Measurements from ENCODE around the gene SESN1.
A peak's percentile ranks its signal among the peaks of the same experiment; 100 is the strongest.
"Not testable (repeated sequence)": the region's sequence is repeated elsewhere in the genome, so short reads cannot be mapped to it uniquely, and the experiment has no call there.

Gene SESN1

DNA sequence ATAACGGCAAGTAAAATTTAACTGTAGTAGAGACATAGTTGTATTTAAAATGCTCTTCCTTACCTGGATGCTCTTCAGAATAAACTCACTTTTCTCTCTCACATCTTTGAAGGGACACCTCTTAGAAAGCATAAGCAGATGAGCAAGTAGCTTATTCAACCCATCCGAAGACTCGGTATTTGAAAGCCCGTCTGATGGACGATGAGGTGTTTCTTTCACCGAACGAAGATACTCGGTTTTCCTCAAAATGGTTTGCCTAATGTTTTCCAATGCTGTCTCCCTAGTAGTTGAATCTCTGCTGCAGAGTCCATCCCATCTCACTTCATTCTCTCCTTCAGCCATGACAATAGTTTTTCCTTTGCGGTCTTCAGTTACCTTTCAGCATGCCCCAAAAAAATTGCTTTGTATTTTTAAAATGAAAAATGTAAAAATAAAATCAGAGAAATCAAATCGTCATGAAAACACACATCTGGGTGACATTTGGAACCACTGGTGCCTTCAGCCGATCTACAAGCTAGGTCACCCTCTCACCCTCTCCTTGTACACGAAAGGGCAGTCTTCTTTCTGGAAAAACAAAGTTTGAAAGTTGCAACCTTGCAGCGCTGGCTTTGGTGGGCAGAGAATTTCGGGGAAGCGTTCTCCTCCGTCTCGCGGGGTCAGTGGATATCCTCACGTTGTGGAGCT is 772 bp downstream of the SESN1 start:
- peak; percentile 20 for DNase-seq

DNA sequence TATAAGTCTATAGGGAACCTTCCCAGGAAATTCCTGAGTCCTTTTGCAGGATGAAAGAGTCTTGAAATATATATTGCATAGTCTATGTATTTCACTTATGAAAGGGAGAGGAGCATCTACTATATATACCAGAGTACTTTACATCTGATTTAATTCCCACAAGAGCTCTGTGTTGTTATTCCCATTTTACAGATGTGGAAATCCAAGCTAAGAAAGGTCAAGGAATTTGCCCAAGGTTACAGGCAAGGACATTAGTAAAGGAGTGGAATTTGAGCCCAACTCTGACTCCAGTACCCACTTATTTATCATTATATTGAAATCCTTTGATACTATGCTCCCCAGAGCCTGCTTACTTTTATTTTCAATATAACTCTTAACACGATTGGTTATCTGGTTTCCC is 2.6 kb downstream of the SESN1 start:
- DNase-seq, result no peak

DNA sequence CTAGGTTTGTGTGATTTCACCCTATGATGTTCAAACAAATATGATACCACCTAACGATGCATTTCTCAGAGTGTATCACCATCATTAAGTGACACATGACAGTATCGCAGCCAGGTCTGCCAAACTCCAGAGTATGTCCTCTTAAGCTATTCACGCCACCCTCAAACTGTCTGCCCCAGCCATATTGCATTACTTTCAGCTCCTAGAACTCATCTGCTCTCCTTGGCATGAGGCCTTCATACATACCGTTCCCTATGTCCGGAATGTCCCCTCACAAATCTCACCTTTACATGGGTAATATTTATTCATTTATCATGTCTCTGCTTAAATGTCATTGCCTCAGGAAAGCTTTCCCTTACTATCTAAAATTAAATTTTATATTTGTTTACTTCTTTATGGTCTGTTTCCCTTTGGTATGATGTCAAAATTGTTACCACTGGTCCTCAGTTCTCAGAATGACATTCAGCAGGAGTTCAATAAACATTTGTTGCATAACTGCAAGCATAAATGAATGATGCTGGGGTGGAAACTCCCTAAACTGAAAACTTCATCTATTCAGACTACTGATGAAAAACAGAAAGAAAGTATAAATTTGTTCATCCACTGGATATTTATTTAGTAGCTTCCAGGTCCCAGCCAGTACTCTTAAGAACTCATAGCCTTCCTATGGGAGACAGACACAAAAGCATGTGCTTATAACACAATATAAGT is 3.2 kb downstream of the SESN1 start:
- DNase-seq, result no peak

DNA sequence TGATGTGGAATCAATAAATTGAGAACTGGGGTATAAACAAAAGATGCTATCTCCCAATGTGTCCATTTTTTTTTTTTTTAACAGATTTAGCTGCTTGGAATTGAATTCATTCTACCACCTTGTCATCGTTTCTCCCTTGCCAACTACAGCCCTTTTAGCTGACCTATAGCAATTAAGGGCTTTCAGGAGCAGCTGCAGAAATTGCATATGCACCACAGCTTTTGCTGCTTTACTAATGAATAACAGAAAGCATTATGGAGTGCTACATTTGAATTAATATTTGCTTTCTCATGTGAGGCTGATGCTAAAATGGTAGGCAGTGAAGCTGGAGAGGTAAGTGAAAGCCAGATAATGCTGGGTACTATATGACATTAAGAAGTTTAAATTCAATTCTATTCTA is 5.7 kb downstream of the SESN1 start:
- no peak for DNase-seq

DNA sequence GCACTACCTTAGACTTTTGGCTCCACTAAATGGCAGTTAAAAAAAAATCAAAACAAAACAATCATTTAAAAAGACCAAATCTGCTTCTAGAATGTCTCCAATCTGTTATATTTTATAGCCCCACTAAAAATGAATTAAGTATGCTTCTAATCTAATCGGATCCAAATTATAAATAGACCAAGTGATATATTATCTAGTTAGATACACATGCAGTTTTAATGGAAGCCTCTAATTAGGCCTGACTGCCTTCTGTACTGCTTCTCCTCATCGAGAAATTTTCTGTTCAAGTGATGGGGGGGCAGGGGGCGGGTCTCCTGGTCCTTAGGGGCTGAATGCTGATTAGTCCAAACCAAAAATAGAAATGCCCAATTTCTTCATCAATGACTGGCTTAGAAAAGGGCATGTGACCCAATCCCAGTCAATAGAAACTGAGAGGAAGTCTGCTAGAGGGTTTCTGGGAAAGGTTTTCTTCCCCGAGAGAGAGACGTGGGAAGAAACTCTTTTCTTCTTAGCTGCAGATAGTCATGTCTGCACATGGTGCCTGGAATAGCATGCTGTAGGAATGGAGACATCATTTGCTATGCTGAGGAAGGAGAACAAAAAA is 6.9 kb downstream of the SESN1 start:
- DNase-seq, result peak; percentile 59

DNA sequence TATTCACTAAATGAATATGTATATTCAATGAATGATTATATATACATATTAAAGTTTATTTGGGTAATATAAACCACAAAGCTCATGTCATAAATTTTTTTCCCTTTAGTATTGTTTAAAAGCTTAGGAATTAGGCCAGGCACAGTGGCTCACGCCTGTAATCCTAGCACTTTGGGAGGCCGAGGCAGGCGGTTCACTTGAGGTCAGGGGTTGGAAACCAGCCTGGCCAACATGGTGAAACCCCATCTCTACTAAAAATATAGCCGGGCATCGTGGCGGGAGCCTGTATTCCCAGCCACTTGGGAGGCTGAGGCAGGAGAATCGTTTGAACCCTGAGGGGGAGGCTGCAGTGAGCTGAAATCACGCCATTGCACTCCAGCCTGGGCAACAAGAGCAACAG is 10.5 kb downstream of the SESN1 start:
- DNase-seq, result not testable (repeated sequence)

DNA sequence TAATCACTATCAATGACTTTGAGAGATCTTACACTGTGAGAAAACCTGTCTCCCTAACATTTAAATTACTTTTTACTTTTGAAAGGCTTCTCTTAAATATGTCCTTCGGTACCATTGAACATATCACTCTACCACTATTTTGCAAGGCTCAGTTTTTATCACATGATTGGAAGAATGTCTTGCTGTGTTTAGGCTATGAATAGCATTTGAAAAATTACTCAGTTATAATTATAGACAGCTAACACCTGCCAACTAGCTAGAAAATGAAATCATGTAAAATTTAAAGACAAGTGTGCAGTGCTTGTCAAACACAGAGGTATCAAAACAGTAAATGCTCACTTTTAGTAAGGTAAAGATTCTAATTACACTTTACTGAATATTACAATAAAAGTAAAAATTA is 11.0 kb downstream of the SESN1 start:
- no peak for DNase-seq

DNA sequence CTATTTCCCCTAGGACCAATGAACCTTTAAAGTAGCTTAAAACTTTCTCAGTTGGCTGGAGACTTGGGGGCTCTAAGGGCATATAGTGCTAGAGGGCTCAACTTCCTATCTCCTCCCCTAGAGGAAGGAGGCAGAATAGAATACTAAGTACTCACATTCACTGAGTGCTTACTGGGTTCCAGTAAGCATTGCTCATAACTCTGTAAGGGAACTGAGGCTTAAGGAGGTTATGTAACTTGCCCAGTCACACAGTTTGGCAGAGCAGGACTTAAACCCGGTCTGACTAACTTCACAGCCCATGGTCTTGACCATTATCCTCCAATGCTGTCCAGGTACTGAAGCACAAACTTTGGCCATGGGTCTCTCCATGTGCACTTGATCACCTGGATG is 12.5 kb downstream of the SESN1 start:
- DNase-seq, result no peak

DNA sequence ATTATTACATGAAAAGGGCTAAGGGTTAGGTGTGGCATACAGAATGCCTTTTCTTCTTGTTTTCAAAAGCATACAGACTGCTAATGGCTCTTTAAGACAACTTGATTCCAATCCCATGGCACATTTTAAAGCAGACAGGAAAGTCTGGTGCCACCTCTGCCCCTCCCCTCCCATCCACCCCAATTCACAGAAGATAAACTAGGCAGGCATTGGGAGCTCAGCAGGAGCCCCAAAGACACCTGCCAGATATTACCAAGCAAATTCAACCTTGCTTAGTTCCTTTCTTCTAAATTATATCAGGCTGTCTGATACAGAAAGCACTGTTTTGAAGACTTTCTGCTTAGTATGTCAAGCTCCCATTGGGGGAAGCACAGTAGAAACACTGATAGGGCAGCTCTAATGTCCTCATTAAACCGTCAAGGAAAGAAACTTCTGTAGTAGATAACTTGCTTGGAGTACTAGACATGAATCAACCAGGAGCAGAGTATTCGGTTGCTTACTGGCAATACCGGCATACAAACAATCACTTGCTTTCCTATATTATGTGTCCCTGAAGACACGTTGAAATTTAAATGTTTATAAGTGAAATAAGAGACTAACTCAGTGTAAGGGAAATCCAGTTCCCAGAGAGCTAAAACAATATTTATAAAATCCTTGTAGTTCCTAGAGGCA is 13.0 kb downstream of the SESN1 start:
- no peak for DNase-seq

DNA sequence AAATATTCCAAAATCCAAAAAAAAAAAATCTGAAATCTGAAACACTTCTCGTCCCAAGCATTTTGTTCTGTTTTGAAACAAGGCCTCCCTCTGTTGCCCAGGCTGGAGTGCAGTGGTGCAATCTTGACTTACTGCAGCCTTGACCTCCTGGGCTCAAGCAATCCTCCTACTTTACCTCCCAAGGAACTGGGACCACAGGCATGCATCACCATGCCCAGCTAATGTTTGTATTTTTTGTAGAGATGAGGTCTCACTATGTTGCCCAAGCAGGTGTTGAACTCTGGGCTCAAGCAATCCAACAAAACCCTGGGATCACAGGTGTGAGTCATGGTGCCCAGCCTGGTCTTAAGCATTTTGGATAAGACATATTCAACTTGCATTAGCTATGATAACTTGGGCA is 13.6 kb downstream of the SESN1 start:
- DNase-seq, result no peak

DNA sequence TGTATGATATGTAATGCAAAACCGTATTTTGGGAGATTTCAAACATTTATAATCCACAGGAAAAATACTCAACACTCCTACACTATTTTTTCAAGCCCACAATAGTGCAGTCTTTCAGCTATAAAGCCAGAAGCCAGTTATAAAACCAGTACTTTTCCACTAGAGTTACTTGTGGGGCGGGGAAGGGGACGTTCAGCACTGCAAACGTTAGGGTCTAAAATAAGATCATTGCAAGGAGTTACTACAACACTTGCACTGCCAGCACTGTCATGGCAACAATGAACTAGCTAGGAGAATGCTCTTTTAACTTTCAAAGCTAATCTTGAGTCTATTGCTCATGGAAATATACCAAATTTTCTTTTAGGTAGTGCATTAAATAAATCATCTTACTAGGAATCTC is 14.7 kb downstream of the SESN1 start:
- peak; percentile 7 for DNase-seq

DNA sequence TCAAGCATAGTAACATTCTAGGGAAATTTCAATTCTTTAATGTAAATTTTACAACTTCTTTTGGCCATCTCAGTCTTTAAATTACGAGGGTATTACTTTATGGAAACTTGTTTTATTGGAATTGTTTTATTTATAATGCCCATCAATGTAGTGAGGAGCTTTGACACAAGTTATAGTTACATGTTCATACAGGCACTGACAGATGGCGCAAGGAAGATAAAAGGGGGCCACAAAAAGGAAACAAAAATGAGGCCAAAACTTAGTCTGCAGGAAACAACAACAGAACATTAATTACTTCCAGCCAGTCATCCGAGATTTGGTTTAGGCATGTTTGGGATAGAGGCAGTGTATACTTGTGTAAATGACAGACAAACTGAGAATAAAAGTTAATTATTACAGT is 18.3 kb downstream of the SESN1 start:
- no peak for DNase-seq

DNA sequence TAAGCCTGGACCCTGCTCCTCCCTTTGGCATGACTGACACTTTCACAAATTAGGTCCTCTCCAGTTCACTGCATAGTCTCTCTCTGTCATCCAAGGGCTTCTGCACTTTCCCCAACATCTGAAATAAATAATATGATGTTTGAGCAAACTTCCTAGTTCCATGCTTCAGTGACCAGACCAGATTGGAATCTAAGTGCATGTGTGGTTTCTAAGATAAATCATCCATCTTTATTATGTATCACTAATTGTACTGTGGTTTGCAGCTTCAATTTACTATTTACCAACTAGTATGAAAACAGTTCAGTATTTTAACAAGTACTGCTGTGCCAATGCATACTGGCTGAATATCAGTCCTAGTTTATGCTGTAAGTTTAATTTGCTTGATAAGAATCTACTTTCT is 18.7 kb downstream of the SESN1 start:
- no peak for DNase-seq

DNA sequence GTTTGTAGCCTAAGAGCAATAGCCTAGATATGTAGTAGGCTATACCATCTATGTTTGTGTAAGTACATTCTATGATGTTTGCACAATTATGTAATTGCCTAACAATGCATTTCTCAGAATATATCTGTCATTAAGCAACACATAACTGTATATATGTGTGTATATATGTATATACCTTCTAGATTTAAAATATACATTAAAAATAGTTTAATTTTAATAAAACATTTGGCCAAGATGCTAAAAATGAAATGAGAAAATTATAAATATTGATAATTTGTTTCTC is 20.6 kb downstream of the SESN1 start:
- no peak for DNase-seq

DNA sequence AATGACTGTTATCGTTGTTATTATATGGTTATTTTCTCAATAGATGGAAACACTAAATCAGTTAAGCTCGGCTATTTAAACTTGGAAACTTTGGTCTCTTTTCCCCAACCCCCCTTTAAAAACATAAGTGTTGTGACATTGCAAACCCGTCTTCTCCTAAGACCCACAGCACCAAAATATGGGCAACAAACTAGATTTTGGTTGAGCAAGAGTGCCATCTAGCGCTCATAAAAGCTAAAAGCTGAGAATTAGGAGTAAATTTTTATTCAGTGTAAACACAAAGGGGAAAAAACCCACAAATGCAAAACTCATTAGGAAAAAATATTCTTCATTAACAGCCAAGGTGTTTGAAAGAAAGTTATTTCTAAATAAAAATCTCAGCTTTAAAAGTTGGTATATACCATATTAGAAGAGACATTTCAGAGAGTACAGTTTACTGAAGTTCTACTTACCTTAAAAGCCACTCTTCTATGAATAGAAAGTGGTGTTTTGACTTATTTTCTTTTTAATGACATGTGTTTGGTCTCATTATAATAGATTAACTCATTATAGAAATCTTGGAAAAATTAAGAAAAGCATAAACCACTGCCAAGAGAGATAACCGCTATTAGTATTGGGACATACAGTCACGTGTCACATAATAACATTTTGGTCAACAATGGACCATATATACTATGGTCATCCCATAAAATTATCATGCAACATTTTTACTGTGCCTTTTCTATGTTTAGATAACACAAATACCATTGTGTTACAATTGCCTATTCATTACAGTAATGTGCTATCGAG is 21.1 kb downstream of the SESN1 start:
- DNase-seq, result peak; percentile 31

DNA sequence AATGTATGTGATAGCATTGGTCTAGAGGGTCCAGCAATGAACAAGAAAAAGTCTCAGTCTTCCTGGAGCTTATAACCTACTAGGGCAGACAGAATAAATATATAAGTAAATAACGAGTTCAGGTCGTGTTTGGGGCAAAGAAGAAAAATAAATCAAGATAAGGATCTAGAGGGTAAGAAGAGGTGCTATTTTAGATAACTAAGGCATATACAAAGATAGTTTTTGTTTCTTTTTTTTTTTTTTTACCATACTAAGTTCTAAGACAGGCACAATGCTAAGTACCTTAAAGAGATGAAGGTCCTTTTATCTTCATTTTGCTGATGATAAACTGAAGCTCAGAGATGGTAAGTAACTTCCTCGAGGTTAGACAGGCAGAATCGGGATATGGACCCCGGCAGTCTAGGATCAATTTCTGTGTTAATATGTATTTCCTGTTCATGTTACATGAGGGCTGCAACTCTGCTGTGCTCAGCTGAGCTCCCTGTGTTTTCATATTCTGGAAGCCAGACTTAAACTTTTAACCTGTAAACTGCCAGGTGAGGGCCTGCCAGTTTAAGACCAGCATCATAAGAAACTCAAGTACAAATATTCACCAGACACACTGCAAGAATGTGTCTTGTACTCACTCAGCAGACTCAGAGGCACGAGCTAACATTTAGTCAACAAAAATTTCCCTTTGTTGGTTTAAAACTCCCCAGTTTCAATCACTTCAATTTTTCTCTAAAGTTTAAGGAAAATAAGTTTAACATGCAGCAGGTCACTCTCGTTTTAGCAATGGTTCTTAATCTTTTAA is 23.3 kb downstream of the SESN1 start:
- DNase-seq, result no peak

DNA sequence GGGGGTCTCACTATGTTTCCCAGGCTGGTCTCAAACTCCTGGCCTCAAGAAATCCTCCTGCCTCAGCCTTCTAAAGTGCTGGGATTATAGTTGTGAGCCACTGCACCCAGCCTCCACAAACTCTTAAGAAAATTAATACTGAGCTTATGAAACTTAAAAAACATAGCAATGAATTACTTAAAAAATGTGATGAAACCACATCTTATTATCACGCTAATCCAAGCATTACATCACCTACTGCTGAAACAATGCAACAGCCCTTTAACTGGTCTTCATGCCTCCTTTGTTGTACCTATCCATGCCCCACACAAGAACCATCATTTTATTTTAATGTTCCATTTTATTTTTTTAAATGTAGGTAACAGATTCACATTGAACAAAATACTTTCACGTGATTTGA is 24.9 kb downstream of the SESN1 start:
- DNase-seq, result no peak

DNA sequence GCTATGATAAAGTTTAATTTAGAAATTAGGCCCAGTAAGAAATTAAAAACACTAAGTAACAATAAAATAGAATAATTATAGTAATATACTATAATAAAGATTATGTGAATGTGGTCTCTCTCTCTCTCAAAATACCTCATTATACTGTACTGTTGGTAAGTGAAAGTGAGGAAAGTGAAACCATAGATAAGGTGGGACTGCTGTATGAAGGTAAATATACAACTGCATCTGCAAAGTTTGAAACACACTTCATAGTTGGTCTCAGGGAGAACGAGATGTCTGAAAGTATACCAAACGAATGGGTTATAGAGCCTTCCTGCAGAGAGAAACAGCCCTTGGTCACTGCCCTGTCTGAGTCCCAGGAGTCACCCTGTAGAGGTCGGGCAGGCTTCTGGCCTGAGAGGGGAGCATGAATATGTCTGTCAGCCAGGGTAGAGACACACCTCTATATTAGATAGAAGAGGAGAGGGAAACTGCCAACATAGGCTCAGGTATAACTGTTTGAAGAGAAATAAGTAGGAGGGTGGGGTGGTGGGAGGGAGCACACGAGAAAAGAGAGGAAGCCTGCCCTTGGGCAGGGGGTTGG is 31.8 kb downstream of the SESN1 start:
- no peak for DNase-seq

DNA sequence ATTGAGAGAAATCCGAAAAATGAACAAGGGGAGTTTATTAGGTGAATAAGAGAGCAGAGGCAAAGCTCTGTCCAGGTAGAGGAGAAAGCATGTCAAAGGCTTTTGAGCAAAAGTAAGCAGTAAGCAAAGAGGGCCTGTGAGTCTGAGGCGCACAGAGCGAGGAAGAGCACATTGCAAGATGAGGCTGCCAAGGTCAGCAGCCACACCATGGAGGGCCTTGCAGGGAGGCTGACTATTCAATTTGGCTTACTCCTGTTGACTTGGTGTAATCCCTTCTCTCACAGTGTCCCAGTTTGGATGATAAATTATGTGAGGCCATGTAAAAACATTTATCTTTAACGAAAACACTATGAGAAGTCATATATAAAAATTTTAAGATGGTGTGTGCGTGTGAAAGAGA is 32.4 kb downstream of the SESN1 start:
- no peak for DNase-seq

DNA sequence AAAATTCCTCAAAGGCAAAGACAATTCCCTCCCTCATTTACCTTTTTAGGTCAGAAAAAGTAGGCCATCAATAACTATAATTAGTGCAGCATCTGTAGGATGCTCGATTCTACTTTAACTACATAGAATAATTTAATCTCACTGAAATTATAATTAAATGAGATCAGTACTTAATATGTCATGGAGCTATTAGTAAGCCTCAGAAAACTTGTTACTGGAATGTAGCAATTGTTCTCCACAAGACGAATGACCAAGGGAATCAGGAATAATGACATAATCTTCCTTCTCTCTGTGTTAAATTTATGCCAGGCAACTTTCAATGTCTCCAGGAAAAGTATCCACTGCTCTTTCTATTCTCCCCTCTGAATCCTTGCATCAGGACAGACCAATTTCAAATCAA is 34.1 kb downstream of the SESN1 start:
- no peak for DNase-seq

DNA sequence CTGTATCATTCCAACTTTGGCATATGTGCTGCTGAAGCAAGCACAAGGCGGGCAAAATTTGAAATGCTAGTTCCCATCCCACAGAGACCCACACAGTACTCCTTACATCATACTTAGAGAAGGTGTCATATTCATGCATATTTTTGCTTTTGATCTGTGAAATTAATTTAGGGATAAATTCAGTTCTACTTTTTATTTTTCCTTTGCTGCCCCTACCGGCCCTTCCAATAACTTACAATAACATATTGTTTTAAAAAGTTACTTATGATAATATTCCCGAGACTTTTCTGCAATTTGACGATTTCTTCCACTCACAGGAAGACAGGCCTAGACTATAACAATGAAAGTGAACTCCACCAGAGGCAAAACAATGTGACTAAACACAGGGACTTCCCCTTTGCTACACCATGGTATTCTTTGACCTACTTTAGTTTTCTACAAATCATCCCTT is 35.0 kb downstream of the SESN1 start:
- no peak for DNase-seq

DNA sequence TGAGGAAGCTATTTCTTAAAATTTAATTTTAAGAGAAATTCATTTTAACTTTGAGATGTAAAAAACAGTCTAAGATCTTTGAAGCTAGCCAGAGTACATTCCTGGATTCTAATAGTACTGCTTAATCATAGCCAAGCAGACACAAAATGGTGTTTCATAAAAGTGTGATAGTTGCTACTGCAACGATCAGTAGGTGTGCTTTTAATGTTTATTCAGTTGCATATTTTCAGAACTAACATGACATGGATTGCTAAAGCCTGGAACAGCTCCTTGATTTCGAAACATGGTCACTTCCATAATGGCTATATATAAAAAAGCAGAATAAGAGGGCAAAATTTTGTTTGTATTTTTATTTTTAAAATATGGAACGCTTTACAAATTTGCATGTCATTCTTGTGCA is 35.5 kb downstream of the SESN1 start:
- DNase-seq, result no peak

Measured in NCI-H2227 treated with DMSO at 0.1 percent for 48 hours (cell line).